ENCODE results near the gene ETV3. TPM values are rescaled to one million over a fixed set of nuclear protein-coding genes. Genes with fewer than 3 reads are reported as not detected.
"Not testable (repeated sequence)": the region's sequence is repeated elsewhere in the genome, so short reads cannot be mapped to it uniquely, and the experiment has no call there.

The ETV3 gene
- total RNA-seq = 10 to 100 TPM; 27.8 to 32.8 TPM

- CTCF ChIA-PET = interaction anchor here (1.4 to 13.1 kb wide), 3 partner anchors 19 to 49 kb away, joined by 4 to 118 read pairs (median 81); no protein-coding TSS in a partner anchor
- H3K27ac Mint-ChIP-seq = peak within 1 kb of the TSS; percentile 86
- DNase-seq (peak; percentile 95), ATAC-seq (peak; percentile 92)
- H3K27me3 Mint-ChIP-seq = no peaks in the 10 kb centered on the region
- no peaks in the 10 kb centered on the region for H3K9me3 Mint-ChIP-seq (ENCODE audit: low read depth)
- peaks cover 34% of the 10 kb centered on the region for H3K36me3 Mint-ChIP-seq
- peak within 1 kb of the TSS; percentile 97 for H3K4me3 Mint-ChIP-seq
- peaks cover 64% of the 10 kb centered on the region for H3K4me1 Mint-ChIP-seq
These were observed at the start of gene ETV3 for GRCh38 chr1:157138220-157139051. TSS of gene ETV3 (minus strand) at chr1:157138395. CDS start at chr1:157136352, 2,043 bp downstream.

- no peak overlapping the region for H3K4me3 Mint-ChIP-seq
- DNase-seq = no peak
- CTCF ChIA-PET = interaction anchor here (3.0 kb wide), 1 partner anchor 10 kb away, joined by 14 read pairs; no protein-coding TSS in a partner anchor
- peaks cover 13% of the 10 kb centered on the region for H3K27me3 Mint-ChIP-seq
- H3K9me3 Mint-ChIP-seq (ENCODE audit: low read depth) = no peaks in the 10 kb centered on the region
- no peaks in the 10 kb centered on the region for H3K36me3 Mint-ChIP-seq
- no peak for ATAC-seq
- H3K4me1 Mint-ChIP-seq = no peaks in the 10 kb centered on the region
- no peak overlapping the region for H3K27ac Mint-ChIP-seq
These were observed 48.2 kb upstream of the ETV3 start for GRCh38 chr1:157186281-157186992.

GRCh38 chr1:157183870-157184269 is 45.7 kb upstream of the ETV3 start:
- Mint-ChIP-seq H3K4me1 (no peaks in the 10 kb centered on the region), H3K27me3 (peaks cover 31% of the 10 kb centered on the region)
- CTCF ChIA-PET = interaction anchor here (3.0 kb wide), 1 partner anchor 12 kb away, joined by 14 read pairs; no protein-coding TSS in a partner anchor

GRCh38 chr1:157182371-157182770 is 44.2 kb upstream of the ETV3 start:
- H3K4me1 Mint-ChIP-seq; ATAC-seq; H3K4me3 Mint-ChIP-seq; DNase-seq; CTCF ChIA-PET; H3K36me3 Mint-ChIP-seq; H3K9me3 Mint-ChIP-seq (ENCODE audit: low read depth); H3K27ac Mint-ChIP-seq: not testable (repeated sequence)
- H3K27me3 Mint-ChIP-seq = peaks cover 41% of the 10 kb centered on the region

More at GRCh38 chr1:157183870-157184269, 45.7 kb upstream of the ETV3 start:
- no peak overlapping the region for H3K4me3 Mint-ChIP-seq
- DNase-seq = no peak
- H3K9me3 Mint-ChIP-seq (ENCODE audit: low read depth) = no peaks in the 10 kb centered on the region
- no peaks in the 10 kb centered on the region for H3K36me3 Mint-ChIP-seq
- no peak overlapping the region for H3K27ac Mint-ChIP-seq
- ATAC-seq = no peak

- no peaks in the 10 kb centered on the region for H3K36me3 Mint-ChIP-seq
- no peak for ATAC-seq
- no peaks in the 10 kb centered on the region for H3K4me1 Mint-ChIP-seq
- no peak for DNase-seq
- H3K9me3 Mint-ChIP-seq (ENCODE audit: low read depth) = no peaks in the 10 kb centered on the region
- no peak overlapping the region for H3K4me3 Mint-ChIP-seq
- CTCF ChIA-PET = interaction anchor here (1.8 kb wide), 1 partner anchor 25 kb away, joined by 5 read pairs; no protein-coding TSS in a partner anchor
- H3K27me3 Mint-ChIP-seq = peaks cover 46% of the 10 kb centered on the region
- no peak overlapping the region for H3K27ac Mint-ChIP-seq
These were observed 43.6 kb upstream of the ETV3 start for GRCh38 chr1:157181790-157182189.

- Mint-ChIP-seq H3K27ac (no peak overlapping the region), H3K27me3 (peaks cover 49% of the 10 kb centered on the region), H3K4me3 (no peak overlapping the region), H3K36me3 (no peaks in the 10 kb centered on the region), H3K4me1 (no peaks in the 10 kb centered on the region), H3K9me3 (ENCODE audit: low read depth) (no peaks in the 10 kb centered on the region)
- DNase-seq (no peak), ATAC-seq (no peak)
- CTCF ChIA-PET = interaction anchor here (1.8 kb wide), 1 partner anchor 25 kb away, joined by 5 read pairs; no protein-coding TSS in a partner anchor
These were observed 43.1 kb upstream of the ETV3 start for GRCh38 chr1:157181258-157181657.

GRCh38 chr1:157178490-157178889 is 40.3 kb upstream of the ETV3 start:
- no peak for DNase-seq
- ATAC-seq = no peak
- Mint-ChIP-seq H3K27me3 (peaks cover 42% of the 10 kb centered on the region), H3K27ac (no peak overlapping the region), H3K9me3 (ENCODE audit: low read depth) (no peaks in the 10 kb centered on the region), H3K4me1 (no peaks in the 10 kb centered on the region), H3K36me3 (no peaks in the 10 kb centered on the region), H3K4me3 (no peak overlapping the region)
- CTCF ChIA-PET = no interaction called here

GRCh38 chr1:157177733-157178394 is 39.7 kb upstream of the ETV3 start:
- CTCF ChIA-PET = interaction anchor here (0.8 to 1.1 kb wide), 3 partner anchors 9 to 88 kb away, joined by 3 read pairs; no protein-coding TSS in a partner anchor
- Mint-ChIP-seq H3K27me3 (peaks cover 40% of the 10 kb centered on the region), H3K4me3 (no peak overlapping the region), H3K4me1 (no peaks in the 10 kb centered on the region), H3K36me3 (no peaks in the 10 kb centered on the region), H3K27ac (no peak overlapping the region), H3K9me3 (ENCODE audit: low read depth) (no peaks in the 10 kb centered on the region)
- no peak for ATAC-seq
- no peak for DNase-seq

- CTCF ChIA-PET = interaction anchor here (0.8 to 1.1 kb wide), 3 partner anchors 17 to 87 kb away, joined by 3 read pairs; no protein-coding TSS in a partner anchor
- ATAC-seq (no peak), DNase-seq (no peak)
- H3K27ac Mint-ChIP-seq = no peak overlapping the region
- no peak overlapping the region for H3K4me3 Mint-ChIP-seq
- H3K9me3 Mint-ChIP-seq (ENCODE audit: low read depth) = no peaks in the 10 kb centered on the region
- peaks cover 43% of the 10 kb centered on the region for H3K27me3 Mint-ChIP-seq
- no peaks in the 10 kb centered on the region for H3K4me1 Mint-ChIP-seq
- H3K36me3 Mint-ChIP-seq = no peaks in the 10 kb centered on the region
These were observed 38.5 kb upstream of the ETV3 start for GRCh38 chr1:157176591-157177121.

GRCh38 chr1:157176016-157176415 is 37.8 kb upstream of the ETV3 start:
- Mint-ChIP-seq H3K27me3 (peaks cover 46% of the 10 kb centered on the region), H3K36me3 (no peaks in the 10 kb centered on the region), H3K27ac (no peak overlapping the region), H3K4me1 (no peaks in the 10 kb centered on the region), H3K4me3 (no peak overlapping the region), H3K9me3 (ENCODE audit: low read depth) (no peaks in the 10 kb centered on the region)
- CTCF ChIA-PET = interaction anchor here (0.9 to 1.6 kb wide), 3 partner anchors 86 to 320 kb away, joined by 3 to 5 read pairs (median 4); no protein-coding TSS in a partner anchor
- no peak for ATAC-seq
- no peak for DNase-seq

GRCh38 chr1:157173900-157174410 is 35.8 kb upstream of the ETV3 start:
- H3K27ac Mint-ChIP-seq = no peak overlapping the region
- no peaks in the 10 kb centered on the region for H3K9me3 Mint-ChIP-seq (ENCODE audit: low read depth)
- CTCF ChIA-PET = interaction anchor here (0.8 kb wide), 1 partner anchor 21 kb away, joined by 3 read pairs; no protein-coding TSS in a partner anchor
- no peaks in the 10 kb centered on the region for H3K4me1 Mint-ChIP-seq
- H3K4me3 Mint-ChIP-seq = no peak overlapping the region
- H3K27me3 Mint-ChIP-seq = peaks cover 40% of the 10 kb centered on the region
- H3K36me3 Mint-ChIP-seq = no peaks in the 10 kb centered on the region
- no peak for ATAC-seq
- no peak for DNase-seq

- not testable (repeated sequence) for H3K9me3 Mint-ChIP-seq (ENCODE audit: low read depth); ATAC-seq; H3K36me3 Mint-ChIP-seq; H3K4me3 Mint-ChIP-seq; DNase-seq; H3K27ac Mint-ChIP-seq; H3K4me1 Mint-ChIP-seq
- CTCF ChIA-PET = interaction anchor here (0.8 kb wide), 1 partner anchor 22 kb away, joined by 3 read pairs; no protein-coding TSS in a partner anchor
- peaks cover 36% of the 10 kb centered on the region for H3K27me3 Mint-ChIP-seq
These were observed 35.0 kb upstream of the ETV3 start for GRCh38 chr1:157173241-157173640.

All from activated CD8-positive, alpha-beta memory T cell treated with anti-CD3 and anti-CD28 coated beads, Interleukin-2, amount 10 ng/mL, durations not matched to agents 7 days and 5 days (primary cell).